Adrenal gland (tissue), 5 donors: ENCODE measurements around the gene RNF123.

Experiments used
- CTCF ChIP-seq, 6 experiments: fragments of 450-650 bp in 4 of 6; fragments of 200-600 bp in 2 of 6; sonication (generic) in 1 of 6; IDR thresholded peaks; 1 replicate in 5 of 6; 2 replicates in 1 of 6; pipeline versions ENCODE4 v1.5.1 to v1.8.0; 2016 to 2021; ENCODE audit warnings: antibody characterized with exemption in 6 of 6, mild to moderate bottlenecking in 2 of 6, moderate library complexity in 1 of 6
- POLR2A ChIP-seq, 2 donors: fragments of 450-650 bp; IDR thresholded peaks; one replicate each; pipeline ENCODE4 v1.6.1; 2017; ENCODE audit warnings: antibody characterized with exemption in 2 of 2, mild to moderate bottlenecking in 2 of 2, moderate library complexity in 1 of 2
- donor health status: DM: no; HTN: no; CAD: no.

GRCh38 chr3:49702672-49703071 is 13.3 kb downstream of the RNF123 start:
- no peak for TF ChIP-seq CTCF (IDR thresholded peaks at IDR 0.05)
- no peak for TF ChIP-seq POLR2A (IDR thresholded peaks at IDR 0.05)
